AG09319 (cell line): Measurements from ENCODE around the gene KIRREL3.

ENCODE experiments used
- DNase-seq: peaks from one replicate; pipeline ENCODE4 v3.0.0-alpha.2; 2010; ENCODE audit warnings: low read depth; ENCODE audit errors: extremely low read depth
- CTCF ChIP-seq: IDR thresholded peaks from 2 replicates; pipeline ENCODE4 v1.5.1; 2011; ENCODE audit warnings: low read depth, mild to moderate bottlenecking, inconsistent platforms, low read length, moderate library complexity

Gene KIRREL3

GRCh38 chr11:126495281-126496220, 505.0 kb downstream of the KIRREL3 start:
- DNase-seq = no peak
- TF ChIP-seq CTCF = no peak

DNA sequence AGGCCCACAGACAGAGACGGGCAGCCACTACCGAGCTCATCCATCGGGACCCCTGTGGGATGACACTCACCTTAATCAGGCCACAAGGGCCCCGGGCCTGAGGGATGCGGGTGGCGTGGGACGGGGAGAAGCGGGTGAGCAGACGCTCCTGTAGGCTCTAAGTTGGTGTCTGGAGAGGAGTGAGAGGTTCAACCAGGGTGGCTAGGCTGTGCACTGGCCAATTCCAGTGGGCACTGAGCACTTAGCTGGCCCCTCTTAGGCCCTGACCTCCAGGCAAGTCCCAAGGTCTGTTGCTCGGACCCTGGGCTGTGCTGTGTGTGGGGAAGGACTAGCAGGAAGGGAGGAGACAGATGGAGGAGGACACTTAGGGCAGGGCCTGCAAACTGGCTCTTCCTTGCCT, 505.7 kb downstream of the KIRREL3 start:
- no peak for TF ChIP-seq CTCF
- DNase-seq = no peak

- no peak for TF ChIP-seq CTCF
- no peak for DNase-seq
These were observed 508.1 kb downstream of the KIRREL3 start for GRCh38 chr11:126492331-126493082.

DNA sequence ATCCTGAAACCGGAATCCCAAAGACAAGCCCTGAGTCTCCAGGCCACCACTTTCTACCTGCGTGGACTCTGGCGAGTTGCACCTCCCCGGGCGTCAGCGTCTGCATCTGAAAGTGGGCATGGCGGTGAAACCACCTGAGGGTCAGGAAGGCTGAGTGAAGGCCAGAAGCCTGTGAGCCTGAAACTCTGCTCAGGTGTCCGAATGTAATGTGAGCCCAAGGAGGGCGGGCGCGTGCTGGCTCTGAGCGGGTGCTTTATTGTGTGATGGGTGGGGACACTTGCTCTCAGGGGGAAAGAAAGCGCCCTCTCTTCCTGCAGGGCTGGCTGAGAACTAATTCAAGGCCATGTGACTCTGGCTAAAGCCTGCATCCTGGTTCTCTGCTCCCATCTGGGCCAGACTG, 509.5 kb downstream of the KIRREL3 start:
- no peak for DNase-seq
- no peak for TF ChIP-seq CTCF

DNA sequence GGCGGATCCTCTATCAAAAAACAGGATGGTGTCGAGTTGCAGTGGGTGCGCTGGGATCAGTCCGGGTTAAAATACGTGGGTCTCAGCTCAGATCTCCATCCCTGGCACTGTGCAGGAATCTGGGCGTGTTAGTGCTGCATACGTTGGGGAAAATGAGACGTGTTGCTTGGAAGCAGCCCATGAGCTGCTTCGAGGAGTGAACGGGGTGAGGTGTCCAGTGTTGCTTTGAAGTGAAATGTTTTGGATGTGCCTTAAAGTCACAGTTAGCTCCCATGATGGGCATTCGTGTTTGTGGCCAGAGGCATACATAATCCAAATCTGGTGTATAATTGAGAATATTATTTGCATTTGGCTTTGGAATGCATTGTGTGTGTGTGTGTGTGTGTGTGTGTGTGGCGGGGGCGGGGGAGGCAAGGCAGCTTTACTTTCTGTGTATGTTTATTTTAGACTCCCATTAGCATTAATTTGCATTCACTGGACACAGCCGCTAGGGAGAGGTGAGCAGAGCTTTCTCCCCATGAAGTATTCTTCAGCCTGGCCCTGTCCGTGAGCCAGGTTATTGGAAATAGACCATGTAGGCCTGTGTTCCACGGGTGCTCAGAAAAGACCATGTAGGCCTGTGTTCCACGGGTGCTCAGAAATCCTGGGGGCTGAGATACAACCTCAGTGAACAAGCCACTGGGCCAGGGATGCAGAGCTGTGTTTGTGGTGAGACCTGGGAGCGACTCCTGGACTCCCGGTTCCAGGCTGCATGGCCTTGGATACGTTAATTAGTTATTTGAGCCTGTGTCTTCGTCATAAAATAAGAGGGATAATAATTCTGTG, 510.5 kb downstream of the KIRREL3 start:
- TF ChIP-seq CTCF = no peak
- DNase-seq = no peak

DNA sequence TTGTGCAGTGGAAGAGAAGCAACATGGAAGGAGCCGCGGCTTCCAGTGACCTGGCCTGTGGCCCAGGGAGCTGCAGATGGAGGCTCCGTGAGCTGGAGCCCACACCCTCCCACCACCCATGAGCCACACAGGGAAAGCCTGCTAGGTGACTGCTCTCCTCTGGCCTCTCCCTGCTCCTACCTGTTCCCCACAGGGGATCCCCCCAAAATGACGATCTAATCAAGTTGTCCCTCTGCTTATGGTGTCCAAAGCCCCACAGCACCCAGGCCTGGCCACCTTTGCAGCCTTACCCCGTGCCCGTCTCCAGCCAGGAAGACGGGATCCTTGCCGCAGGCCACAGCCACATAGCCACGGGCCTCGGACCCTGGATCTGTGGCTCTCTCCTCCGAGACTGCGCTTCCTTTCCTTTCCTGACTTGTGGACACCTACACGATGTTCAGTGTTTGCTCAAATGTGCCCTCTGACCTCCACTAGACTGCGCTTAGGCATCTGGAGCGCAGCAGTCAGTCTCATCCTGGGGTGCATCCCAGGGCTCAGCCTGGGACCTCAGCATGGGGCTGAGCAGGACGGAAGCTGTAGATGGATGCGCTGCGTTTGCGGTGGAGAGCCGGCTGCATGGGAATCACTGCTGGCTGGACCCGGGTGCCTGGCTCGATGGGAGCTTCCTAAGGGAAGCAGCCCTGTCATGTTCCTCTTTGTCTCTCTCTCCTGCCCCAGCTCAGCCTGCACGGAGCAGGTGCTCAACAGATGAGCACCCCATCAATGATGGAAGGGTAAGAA, 511.8 kb downstream of the KIRREL3 start:
- no peak for TF ChIP-seq CTCF

More for the DNA sequence above, 511.8 kb downstream of the KIRREL3 start:
- no peak for DNase-seq
